Stimulated activated CD8-positive, alpha-beta memory T cell treated with anti-CD3 and anti-CD28 coated beads, Interleukin-4, amount 100 ng/mL, for 48 hours (primary cell): ENCODE results near the gene DDAH1.

Experiments
- DNase-seq: peaks from one replicate; pipeline ENCODE4 v3.0.0-alpha.2; 2020

DDAH1 gene

GRCh38 chr1:85437139-85437538, 27.8 kb downstream of the DDAH1 start:
- DNase-seq, result no peak

GRCh38 chr1:85433096-85433495, 31.9 kb downstream of the DDAH1 start:
- no peak for DNase-seq

- no peak for DNase-seq
Measured at GRCh38 chr1:85428471-85429089, 36.4 kb downstream of the DDAH1 start.

- no peak for DNase-seq
Measured at GRCh38 chr1:85427849-85428248, 37.1 kb downstream of the DDAH1 start.

- no peak for DNase-seq
Measured at GRCh38 chr1:85427331-85427730, 37.6 kb downstream of the DDAH1 start.

- no peak for DNase-seq
Measured at GRCh38 chr1:85421179-85421578, 43.8 kb downstream of the DDAH1 start.

GRCh38 chr1:85420199-85420598, 44.8 kb downstream of the DDAH1 start:
- DNase-seq, result no peak

GRCh38 chr1:85417876-85418275, 47.1 kb downstream of the DDAH1 start:
- DNase-seq, result no peak

- no peak for DNase-seq
Measured at GRCh38 chr1:85417017-85417416, 47.9 kb downstream of the DDAH1 start.

GRCh38 chr1:85413169-85413568, 51.8 kb downstream of the DDAH1 start:
- no peak for DNase-seq

GRCh38 chr1:85411567-85412305, 53.2 kb downstream of the DDAH1 start:
- no peak for DNase-seq

GRCh38 chr1:85409516-85409915, 55.4 kb downstream of the DDAH1 start:
- DNase-seq, result no peak

GRCh38 chr1:85407746-85408377, 57.1 kb downstream of the DDAH1 start:
- no peak for DNase-seq

GRCh38 chr1:85406887-85407533, 57.9 kb downstream of the DDAH1 start:
- no peak for DNase-seq

GRCh38 chr1:85406081-85406480, 58.9 kb downstream of the DDAH1 start:
- no peak for DNase-seq

GRCh38 chr1:85404408-85404807, 60.6 kb downstream of the DDAH1 start:
- DNase-seq, result no peak

- DNase-seq, result no peak
Measured at GRCh38 chr1:85398391-85399064, 66.4 kb downstream of the DDAH1 start.

- no peak for DNase-seq
Measured at GRCh38 chr1:85397490-85398032, 67.4 kb downstream of the DDAH1 start.

GRCh38 chr1:85396194-85396593, 68.8 kb downstream of the DDAH1 start:
- no peak for DNase-seq

- DNase-seq, result no peak
Measured at GRCh38 chr1:85394130-85394529, 70.8 kb downstream of the DDAH1 start.

- no peak for DNase-seq
Measured at GRCh38 chr1:85393490-85393889, 71.5 kb downstream of the DDAH1 start.

- no peak for DNase-seq
Measured at GRCh38 chr1:85388416-85388815, 76.5 kb downstream of the DDAH1 start.

- no peak for DNase-seq
Measured at GRCh38 chr1:85387781-85388180, 77.2 kb downstream of the DDAH1 start.
